Hematopoietic multipotent progenitor cell treated with erythropoietin and hydrocortisone succinate and interleukin-3 and kit ligand, for 15 days (in vitro differentiated cells): Measurements from ENCODE around the gene UTP3.
"Not testable (repeated sequence)": the region's sequence is repeated elsewhere in the genome, so short reads cannot be mapped to it uniquely, and the experiment has no call there.

Experiments used
- DNase-seq: peaks from one replicate; pipeline ENCODE4 v3.0.0-alpha.2; 2015; ENCODE audit warnings: low spot score

Gene UTP3

GRCh38 chr4:70718811-70719604 is 30.7 kb downstream of the UTP3 start:
- no peak for DNase-seq

- no peak for DNase-seq
Observed at GRCh38 chr4:70721747-70722146, 33.4 kb downstream of the UTP3 start, which contains the start of gene RUFY3. Gene RUFY3 (plus strand): TSS chr4:70721964. CDS start chr4:70722574, 610 bp downstream.

- DNase-seq, result no peak
Observed at GRCh38 chr4:70722199-70722791, 34.0 kb downstream of the UTP3 start.

GRCh38 chr4:70724463-70724862 is 36.1 kb downstream of the UTP3 start:
- no peak for DNase-seq

- DNase-seq, result no peak
Observed at GRCh38 chr4:70725633-70726032, 37.3 kb downstream of the UTP3 start.

GRCh38 chr4:70726515-70726914 is 38.2 kb downstream of the UTP3 start:
- DNase-seq, result not testable (repeated sequence)

- DNase-seq, result no peak
Observed at GRCh38 chr4:70728091-70728490, 39.8 kb downstream of the UTP3 start.

- DNase-seq, result not testable (repeated sequence)
Observed at GRCh38 chr4:70732878-70733277, 44.5 kb downstream of the UTP3 start.

- no peak for DNase-seq
Observed at GRCh38 chr4:70734168-70734954, 46.0 kb downstream of the UTP3 start.

- no peak for DNase-seq
Observed at GRCh38 chr4:70734971-70735370, 46.6 kb downstream of the UTP3 start.

GRCh38 chr4:70735915-70736314 is 47.6 kb downstream of the UTP3 start:
- DNase-seq, result not testable (repeated sequence)

GRCh38 chr4:70737006-70737405 is 48.7 kb downstream of the UTP3 start:
- no peak for DNase-seq

GRCh38 chr4:70737409-70737808 is 49.1 kb downstream of the UTP3 start:
- no peak for DNase-seq

- DNase-seq, result no peak
Observed at GRCh38 chr4:70739496-70740337, 51.4 kb downstream of the UTP3 start.
